Subcutaneous adipose tissue (tissue), 4 donors: Measurements from ENCODE around the gene CRISPLD2. TPM values are rescaled to one million over a fixed set of nuclear protein-coding genes. Genes with fewer than 3 reads are reported as not detected.

ENCODE experiments used
- total RNA-seq, 4 donors: library from RNA; depleted of rRNA; stranded (reverse); fragments of >200 nt; gene quantifications; one replicate each; pipeline ENCODE4 v1.1.0, GENCODE V29; 2016
- TF ChIP-seq, protein P1 (sequence below): fragments of 450-650 bp; IDR thresholded peaks from one replicate; pipeline ENCODE4 v1.5.1; 2016; ENCODE audit warnings: low read depth, mild to moderate bottlenecking, control low read depth, antibody characterized with exemption, moderate library complexity

CRISPLD2 gene
- total RNA-seq, 4 donors from 2014 or later: 66.0 to 160 (median 116) TPM

DNA sequence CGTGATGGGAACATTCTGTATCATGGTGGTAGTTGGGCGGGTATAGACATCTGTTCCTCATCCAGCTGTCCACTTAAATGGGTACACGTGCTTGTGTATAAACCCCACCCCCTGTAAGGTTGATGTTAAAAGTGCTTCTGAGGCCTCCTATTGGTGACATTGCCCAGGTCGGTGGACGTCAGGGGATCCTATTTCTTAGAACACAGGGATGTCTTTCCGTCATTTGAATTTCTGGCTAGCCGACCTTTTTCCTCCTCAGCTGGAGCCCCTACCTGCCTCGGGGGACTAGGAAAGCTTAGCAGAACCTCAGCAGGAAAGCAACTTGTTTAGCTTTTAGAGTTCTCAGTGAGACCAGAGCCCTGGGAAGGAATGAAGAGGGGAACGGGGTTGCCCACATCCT is 16.6 kb upstream of the CRISPLD2 start:
- TF ChIP-seq, protein P1, sequence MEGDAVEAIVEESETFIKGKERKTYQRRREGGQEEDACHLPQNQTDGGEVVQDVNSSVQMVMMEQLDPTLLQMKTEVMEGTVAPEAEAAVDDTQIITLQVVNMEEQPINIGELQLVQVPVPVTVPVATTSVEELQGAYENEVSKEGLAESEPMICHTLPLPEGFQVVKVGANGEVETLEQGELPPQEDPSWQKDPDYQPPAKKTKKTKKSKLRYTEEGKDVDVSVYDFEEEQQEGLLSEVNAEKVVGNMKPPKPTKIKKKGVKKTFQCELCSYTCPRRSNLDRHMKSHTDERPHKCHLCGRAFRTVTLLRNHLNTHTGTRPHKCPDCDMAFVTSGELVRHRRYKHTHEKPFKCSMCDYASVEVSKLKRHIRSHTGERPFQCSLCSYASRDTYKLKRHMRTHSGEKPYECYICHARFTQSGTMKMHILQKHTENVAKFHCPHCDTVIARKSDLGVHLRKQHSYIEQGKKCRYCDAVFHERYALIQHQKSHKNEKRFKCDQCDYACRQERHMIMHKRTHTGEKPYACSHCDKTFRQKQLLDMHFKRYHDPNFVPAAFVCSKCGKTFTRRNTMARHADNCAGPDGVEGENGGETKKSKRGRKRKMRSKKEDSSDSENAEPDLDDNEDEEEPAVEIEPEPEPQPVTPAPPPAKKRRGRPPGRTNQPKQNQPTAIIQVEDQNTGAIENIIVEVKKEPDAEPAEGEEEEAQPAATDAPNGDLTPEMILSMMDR: no peak

DNA sequence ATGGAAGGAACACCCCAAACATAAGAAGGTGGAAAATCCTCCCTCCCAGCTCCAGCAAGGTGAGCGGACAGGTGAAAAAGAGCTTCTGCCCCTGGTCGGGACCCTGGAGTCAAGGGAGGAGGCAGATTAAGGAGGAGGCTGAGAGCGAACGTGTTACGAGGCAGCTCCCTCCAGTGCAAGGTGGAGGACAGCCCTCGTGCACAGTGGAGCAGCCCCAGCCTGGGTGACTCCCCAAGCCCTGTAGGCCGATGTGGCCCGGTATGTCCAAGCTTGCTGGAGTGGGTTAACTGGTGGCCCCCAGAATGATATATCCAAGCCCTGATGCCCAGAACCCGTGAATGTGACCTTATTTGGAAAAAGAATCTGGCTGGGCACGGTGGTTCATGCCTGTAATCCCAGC is 15.5 kb upstream of the CRISPLD2 start:
- TF ChIP-seq, protein P1: no peak

DNA sequence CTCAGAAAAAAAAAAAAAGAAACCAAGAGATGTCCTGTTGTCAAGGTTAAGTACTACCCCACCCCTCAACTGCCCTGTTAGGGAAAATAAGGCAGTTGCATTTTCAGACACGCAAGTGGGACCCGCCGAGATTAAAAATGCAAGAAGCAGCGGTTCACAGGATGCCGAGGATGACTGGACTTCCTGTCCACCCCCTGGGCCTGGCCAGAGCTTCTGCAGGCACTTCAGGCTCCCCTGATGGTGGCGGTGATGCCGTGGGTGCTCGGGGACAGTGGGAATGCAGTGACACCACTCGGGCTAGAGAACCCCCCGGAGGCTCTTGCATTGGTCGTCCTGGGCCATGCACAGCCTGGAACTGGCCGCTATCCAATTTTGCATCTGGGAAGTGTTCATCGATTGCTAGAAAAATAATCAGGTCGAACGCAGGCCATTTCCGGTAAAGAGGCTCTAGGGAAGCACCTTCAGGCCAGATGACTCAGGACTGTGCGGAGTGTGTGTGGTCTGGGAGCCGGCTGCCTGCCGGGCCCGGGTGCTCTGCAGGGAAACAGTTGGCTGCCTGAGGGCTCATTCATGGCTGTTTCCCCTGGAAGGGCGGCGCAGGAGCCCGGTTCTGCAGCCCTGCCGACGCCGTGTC is 13.4 kb upstream of the CRISPLD2 start:
- TF ChIP-seq, protein P1: no peak

DNA sequence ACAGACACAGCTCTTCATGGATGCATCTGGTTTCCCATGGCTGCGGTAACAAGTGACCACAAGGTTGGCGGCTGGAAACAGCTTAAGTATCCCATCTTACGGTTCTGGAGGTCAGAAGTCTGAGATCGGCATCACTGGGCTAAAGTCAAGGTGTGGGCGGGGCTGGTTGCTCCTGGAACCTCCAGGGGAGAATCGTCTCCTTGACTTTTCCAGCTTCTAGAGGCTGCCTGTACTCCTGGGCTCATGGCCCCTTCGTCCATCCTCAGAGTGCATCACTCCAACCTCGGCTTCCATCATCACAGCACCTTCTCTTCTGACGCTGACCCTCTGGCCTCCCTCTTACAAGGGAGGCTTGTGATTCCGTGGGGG is 12.9 kb upstream of the CRISPLD2 start:
- TF ChIP-seq, protein P1: no peak

DNA sequence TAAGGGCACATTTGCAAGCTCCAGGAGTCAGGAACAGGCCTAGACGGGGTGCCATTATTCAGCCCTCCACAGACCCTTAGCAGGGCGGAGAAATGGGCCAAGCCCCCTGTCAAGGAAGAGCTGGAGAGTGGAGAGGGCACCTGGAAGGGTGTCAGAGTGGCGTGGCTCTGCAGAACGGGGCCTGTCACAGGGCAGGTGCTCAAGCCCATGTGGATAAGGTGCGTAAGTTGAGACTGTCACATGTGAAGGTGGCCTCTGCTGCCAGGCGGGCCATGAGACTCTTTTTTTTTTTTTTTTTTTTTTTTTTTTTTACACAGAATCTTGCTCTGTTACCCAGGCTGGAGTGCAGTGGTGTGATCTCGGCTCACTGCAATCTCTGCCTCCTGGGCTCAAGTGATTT is 12.0 kb upstream of the CRISPLD2 start:
- TF ChIP-seq, protein P1: no peak

DNA sequence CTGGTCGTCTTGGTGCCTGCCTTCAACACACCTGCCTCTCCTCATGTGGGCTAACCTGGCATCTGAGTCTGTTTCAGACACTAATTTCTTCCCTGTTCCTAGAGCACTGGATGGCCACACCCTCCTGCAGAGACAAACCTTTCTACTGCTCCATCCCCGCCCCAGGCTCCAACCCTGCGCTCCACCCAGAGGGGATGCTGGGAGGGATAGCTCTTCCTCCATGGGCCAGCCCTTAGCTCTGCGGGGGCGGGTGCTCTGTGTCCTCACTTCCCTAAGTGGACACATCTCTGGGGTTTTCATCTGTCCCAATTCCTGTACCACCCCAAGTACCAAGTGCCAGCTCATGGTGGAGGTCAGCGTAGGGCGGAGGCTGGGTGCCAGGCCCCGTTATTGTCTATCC is 11.0 kb upstream of the CRISPLD2 start:
- TF ChIP-seq, protein P1: no peak

DNA sequence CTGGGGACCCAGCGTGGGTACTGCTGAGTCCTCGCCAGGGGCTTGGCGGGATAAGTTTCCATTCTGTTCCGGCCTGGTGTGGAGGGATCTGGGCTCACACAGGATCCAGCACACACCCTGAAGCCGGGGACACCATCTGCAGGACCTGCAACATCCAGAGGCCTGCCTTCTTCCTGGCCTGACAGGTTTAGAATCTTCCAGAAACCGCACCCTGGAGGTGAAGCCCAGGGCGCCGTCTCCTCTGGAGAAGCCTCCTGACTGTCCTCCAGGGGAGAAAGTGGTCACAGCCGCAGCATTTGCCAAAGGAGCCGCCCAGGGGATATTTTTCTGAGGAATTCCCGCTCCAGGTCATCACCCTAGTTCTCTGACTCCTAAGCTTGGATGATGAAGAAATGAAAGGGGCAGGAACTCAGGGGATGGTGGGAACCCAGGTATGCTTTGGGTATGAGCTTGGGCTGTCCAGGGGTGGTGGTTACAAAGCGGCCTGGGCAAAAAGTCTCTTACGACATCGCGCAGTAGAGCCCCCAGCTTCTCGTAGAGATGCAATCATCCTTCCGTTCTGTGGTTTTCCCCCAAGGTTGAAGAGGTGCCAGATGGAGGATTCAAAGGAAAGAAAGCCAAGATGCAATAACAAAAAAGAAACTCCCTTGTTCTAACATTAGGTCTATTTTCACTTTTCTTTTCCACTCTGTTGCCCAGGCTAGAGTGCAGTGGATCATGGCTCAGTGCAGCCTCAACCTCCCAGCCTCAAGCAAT is 9.1 kb upstream of the CRISPLD2 start:
- TF ChIP-seq, protein P1: no peak
